GM18502 (cell line): ENCODE data around the gene SLC12A1.
A peak's percentile ranks its signal among the peaks of the same experiment; 100 is the strongest.
"Not testable (repeated sequence)": the region's sequence is repeated elsewhere in the genome, so short reads cannot be mapped to it uniquely, and the experiment has no call there.

Source experiments
- ATAC-seq: cut with Tn5 transposase; IDR thresholded peaks from one replicate; pipeline ENCODE4 v1.9.1; 2021; ENCODE audit warnings: mild to moderate bottlenecking; ENCODE audit not compliant: unreplicated experiment, poor library complexity

SLC12A1 gene

GRCh38 chr15:48300038-48300437 lies 93.9 kb downstream of the SLC12A1 start:
- no peak for ATAC-seq

GRCh38 chr15:48304398-48304797 lies 98.3 kb downstream of the SLC12A1 start:
- no peak for ATAC-seq

- ATAC-seq, result no peak
These were observed 100.5 kb downstream of the SLC12A1 start for GRCh38 chr15:48306639-48307038.

- ATAC-seq, result no peak
These were observed 101.5 kb downstream of the SLC12A1 start for GRCh38 chr15:48307586-48307985.

GRCh38 chr15:48309740-48310139 lies 103.6 kb downstream of the SLC12A1 start:
- no peak for ATAC-seq

DNA sequence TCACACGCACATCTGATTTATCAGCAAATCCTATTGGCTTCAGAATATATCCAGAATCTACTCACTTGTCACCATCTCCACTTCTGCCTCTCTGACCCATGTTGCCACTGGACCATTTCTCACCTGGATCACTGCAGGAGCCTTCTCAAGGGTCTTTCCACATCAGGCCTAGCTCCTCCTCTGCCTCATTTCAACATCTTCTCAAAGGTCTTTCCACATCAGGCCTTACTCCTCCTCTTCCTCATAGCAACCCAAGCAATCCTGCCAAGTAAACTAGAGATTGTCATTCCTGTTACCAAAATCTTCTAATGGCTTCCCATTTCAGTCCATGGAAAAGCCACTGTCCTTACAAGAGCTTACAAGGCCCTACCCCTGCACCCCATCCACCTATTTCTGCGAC lies 107.1 kb downstream of the SLC12A1 start:
- no peak for ATAC-seq

GRCh38 chr15:48315041-48315440 lies 108.9 kb downstream of the SLC12A1 start:
- ATAC-seq, result no peak

DNA sequence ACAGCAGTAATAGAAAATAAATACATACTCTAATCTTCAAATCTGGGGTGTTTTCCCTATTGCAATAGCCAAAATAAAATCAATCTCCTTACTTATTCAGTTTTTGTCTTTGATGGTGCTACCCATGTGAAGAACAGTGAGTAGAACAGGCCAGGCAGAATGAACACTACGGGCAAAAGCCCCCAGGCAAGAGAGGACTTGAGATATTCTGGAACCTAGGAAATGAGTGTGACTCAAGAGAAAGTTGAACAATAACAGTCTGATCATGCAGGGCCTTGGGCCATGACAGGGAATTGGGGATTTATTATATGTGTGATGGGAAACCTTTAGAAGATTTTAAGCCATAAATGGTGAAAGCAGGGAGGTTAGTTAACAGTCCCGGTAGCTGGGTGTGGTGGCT lies 111.1 kb downstream of the SLC12A1 start:
- no peak for ATAC-seq

DNA sequence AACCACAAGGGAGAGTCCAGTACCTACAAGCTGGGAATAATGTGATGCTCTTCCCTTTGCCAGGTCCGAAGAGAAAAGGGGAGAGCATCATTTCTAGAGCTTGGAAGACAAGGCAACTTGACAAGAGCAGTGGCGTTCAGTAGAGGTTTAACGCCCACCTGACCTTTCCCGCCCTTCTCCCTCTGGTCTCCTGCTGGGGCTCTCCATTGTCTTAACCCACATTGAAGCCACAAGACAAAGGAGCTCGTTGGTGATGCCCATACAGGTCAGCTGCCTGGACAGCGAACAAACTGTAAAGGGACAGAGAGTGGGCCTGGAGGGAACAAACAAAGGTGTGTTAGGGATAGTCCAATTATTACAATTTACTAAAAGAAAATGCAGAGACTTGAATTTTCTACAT lies 112.0 kb downstream of the SLC12A1 start:
- ATAC-seq, result no peak

GRCh38 chr15:48323294-48323693 lies 117.2 kb downstream of the SLC12A1 start:
- no peak for ATAC-seq

- no peak for ATAC-seq
These were observed 118.8 kb downstream of the SLC12A1 start for GRCh38 chr15:48324949-48325348.

DNA sequence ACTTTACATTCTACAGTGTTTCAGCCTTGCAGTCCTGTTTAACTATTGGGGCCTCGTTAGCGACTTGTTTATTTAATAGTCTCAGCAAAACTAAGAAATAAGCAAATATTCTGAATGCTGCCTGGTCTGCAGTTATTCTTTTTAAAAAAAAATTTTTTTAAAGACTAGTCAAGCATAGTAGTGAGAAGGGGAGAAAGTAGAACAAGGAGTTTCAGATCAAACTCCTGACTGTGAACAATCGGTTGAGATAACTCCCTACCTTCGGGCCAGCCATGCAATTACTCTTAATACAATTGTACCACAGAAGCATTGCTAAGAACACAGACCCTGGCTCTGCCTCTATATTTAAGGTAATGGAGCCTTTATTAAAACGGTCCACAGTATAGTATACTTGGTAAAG lies 119.3 kb downstream of the SLC12A1 start:
- no peak for ATAC-seq

DNA sequence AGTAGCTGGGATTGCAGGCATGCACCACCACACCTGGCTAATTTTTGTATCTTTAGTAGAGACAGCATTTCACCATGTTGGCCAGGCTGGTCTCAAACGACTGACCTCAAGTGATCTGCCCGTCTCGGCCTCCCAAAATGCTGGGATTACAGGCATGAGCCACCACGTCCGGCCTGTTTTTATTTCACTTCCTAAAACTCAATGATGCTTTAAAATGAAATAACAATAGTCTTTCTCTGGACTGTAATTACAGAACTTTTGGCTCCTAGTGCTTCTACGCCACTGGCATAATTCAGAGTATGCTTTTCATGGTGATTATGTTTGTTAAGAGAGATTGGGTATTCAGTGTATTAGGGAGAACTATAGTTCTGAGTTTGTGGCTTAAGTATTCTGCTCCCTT lies 120.1 kb downstream of the SLC12A1 start:
- not testable (repeated sequence) for ATAC-seq

DNA sequence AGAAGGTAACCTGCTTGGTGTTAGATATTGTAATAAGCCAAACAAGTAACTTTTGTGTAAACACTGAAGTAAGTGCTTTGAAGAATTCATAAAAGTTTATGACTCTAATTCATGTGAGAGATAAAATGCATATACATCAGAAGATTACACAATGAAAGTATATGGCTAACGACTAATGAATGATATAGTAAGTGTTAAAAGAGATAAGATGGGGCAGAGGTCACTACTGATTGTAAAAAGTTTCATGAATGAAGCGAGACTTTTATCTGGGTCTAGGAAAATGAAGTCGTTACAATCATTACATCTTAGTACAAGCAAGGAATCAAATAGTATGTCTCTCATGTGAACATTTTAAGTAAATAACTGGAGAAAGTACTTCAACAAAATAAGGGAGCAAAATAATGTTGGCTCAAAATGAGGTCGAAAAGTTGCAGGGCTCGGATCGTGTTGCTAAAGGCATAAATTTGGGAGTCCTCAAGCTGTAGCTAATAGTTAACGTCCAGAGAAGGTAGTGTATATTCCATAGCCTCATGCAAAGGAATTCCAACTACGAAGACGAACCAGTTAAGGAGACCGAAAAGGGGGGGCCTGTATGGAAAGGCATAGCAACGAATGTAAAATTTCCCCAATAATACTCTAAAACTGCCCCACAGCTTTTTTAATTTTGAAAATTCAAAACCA lies 124.1 kb downstream of the SLC12A1 start:
- no peak for ATAC-seq

DNA sequence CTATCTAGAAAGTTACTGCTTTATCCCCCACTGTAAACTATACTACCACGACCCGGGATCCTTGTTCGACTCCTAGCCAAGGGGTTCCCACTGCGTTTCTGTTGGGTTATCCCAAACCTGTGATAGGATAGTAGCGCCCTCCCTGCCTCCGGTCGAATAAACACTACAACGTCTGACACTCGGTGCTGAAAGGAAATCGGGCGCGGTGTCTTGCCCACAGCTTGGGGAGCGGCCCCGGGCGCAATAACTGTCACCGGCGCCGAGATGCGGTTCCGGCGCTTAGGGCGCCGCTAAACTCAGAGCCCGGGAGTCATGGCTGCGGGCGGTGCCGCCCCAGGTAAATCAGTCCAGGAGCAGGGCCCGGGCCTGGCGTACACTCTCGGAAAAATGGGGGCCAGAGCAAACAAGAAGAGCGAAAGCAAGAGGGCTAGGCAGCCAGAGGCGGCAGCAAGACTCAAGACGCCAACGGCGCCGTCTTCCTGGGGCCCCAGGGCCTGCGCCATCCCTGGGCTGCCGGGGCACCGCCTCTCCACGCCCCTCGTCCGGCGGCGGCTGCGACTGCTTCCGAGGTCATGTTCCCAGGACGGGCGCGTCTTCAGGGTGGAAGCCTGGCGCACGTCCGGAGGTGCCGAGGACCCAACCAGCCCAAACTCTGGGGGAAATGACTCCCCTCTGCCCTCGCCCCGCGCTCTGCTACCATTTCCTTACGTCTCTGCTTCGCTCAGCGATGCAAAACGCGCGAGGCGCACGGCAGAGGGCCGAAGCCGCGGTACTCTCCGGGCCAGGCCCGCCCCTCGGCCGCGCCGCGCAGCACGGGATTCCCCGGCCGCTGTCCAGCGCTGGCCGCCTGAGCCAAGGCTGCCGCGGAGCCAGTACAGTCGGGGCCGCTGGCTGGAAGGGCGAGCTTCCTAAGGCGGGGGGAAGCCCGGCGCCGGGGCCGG lies 125.0 kb downstream of the SLC12A1 start, which contains the start of gene DUT:
Gene DUT, plus strand, starts transcription at position 575 of the 941 bp plus-strand sequence. Its CDS starts 87 bp downstream, at position 662.
- ATAC-seq, result peak; percentile 89

GRCh38 chr15:48331796-48332641 lies 125.9 kb downstream of the SLC12A1 start:
- peak; percentile 55 for ATAC-seq

GRCh38 chr15:48332642-48333034 lies 126.5 kb downstream of the SLC12A1 start:
- no peak for ATAC-seq

DNA sequence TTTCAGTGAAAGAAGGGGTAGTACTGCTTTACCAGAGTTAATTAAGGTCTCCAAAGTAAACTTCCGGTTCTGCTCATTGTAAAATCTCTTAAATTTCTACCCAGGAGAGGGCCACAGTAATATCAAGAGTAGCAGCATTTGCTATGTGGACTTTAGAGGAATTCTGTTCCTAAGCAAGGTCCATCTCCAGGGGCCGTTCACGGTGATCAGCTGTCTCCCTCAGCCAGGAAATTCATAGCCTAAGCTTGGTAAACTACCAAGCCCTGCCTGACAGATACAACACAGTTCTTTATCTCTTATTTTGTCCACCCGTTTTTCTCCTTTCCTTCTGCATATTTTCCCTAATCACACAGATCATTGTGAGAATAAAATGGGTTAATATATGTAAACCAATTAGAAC lies 127.4 kb downstream of the SLC12A1 start:
- ATAC-seq, result no peak

DNA sequence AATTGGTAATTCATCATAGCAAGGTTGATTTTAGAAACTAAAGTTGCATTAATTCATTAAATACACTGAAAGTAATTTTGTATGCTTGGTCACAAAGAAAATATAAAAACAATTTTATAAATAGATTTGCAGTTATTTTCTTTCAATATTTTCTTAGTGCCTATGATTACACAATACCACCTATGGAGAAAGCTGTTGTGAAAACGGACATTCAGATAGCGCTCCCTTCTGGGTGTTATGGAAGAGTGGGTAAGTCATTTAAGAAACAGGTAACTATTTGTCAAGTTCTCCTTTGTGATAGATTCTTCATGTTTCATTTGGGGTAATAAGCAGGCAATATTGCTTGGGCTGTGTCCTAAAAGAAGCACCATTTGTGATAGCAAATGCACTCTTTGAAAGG lies 128.2 kb downstream of the SLC12A1 start:
- ATAC-seq, result no peak

DNA sequence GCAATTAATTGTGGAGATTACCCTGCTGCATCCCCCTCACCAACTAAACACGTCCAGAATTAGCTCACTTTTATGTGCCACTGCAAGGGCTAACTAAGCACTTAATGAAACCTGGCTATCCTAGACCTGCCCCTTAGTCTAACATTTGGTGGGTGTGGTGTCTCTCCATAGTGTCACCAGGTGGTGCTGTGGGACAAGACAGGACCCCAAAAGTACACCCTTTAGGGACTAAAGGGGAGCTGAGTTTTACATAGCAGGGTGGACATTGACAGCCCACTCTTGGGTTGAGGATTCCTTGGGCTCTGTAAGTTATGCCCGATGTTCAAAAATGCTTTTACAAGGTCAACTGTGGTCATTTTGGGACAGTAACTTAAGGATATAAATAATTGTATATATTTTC lies 130.8 kb downstream of the SLC12A1 start:
- peak; percentile 43 for ATAC-seq

- ATAC-seq, result no peak
These were observed 131.5 kb downstream of the SLC12A1 start for GRCh38 chr15:48337607-48338006.
